Epidermal melanocyte (primary cell): Measurements from ENCODE around the gene RAMP1.

ENCODE experiments used
- DNase-seq: peaks from one replicate; pipeline ENCODE4 v3.0.0; 2011; ENCODE audit warnings: low spot score; ENCODE audit not compliant: insufficient read length

The RAMP1 gene

GRCh38 chr2:237916296-237916695, 56.9 kb downstream of the RAMP1 start:
- no peak for DNase-seq

- no peak for DNase-seq
These were observed 58.4 kb downstream of the RAMP1 start for GRCh38 chr2:237917696-237918374.

- no peak for DNase-seq
These were observed 60.2 kb downstream of the RAMP1 start for GRCh38 chr2:237919593-237919992.

GRCh38 chr2:237920673-237921072, 61.2 kb downstream of the RAMP1 start:
- DNase-seq: peak; percentile 46

DNA sequence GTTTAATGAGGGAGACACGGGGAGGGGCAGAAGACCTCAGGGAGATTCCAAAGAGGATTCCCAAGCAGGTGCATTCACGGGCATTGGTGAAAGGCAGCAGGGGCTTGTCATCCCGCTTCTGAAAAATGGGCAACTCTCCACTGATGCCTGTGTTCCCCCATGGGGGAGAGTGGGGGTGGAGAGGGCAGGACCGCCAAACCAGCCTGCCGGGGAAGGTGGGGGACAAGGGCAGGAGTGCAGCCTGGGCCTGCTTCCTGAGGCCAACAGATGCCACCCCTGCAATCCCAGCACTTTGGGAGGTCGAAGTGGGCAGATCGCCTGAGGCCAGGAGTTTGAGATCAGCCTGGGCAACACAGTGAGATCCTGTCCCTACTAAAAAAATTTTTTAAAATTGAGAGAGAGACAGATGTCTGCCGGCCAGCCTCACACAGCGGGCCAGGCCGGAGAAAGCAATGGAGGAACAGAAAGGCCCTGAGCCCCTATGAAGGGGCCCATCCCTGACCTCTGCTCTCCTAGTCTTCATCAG, 62.6 kb downstream of the RAMP1 start:
- DNase-seq: no peak

DNA sequence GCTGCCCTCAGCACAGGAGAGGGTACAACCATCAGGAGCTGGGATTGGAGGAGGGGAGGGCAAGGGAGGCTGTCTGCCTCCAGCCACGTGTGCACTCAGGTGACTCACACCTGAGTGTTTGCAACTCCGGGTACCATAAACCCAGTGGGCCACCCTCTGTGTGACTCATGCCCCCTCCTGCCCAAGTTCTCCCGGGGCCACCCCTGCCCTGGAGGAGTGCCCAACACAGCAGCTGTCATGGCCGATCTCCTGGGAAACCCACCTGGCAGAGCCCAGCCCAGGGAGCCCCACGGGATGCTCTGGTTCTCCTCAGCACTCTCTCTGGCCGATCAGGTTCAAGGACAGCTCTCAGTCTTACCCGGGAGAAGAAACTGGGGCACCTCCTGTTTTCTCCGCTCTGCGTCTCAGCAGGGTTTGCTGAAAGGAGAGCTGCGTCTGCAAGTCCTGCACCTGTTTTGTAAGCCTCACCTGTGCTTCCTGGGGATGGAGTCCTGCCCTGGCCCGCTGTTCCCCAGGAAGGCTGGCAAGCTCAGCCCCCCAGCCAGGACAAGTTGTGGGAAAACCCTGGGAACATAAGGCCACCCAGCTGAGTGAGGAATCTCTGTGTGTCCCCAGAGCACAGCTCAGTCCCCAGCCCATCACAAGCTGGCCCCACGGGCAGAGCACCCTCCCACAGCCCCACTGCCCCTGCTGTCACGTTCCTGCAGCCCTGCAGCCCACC, 63.4 kb downstream of the RAMP1 start:
- DNase-seq: no peak

DNA sequence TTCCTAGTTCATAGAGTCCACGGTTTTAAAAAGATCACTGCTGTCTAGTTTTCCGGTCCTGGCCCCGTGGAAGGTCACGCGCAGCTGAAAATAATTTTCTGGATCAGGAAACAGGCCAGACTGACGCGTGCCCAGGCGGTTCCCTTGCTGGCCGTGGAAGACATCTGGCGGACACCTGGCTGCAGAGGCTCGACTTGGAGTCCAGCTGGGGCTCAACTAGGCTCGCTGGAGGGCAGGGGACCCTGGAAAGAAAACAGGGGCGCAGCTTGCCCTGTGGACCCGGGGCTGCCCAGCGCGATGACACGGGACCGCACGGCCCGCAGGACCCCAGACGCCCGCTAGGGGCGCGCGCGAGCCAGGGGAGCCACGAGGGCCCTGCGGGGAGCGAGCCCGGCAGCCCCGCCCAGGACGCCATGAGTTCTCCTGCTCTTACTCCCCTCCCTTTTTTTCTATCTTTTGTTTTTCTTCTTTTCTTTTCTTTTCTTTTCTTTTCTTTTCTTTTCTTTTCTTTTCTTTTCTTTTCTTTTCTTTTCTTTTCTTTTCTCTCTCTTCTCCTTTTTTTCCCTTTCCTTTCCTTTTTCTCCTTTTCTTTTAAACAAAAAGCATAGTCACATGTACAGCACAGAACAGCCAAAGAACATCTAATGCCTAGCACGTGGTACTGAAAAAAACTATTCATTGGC, 64.2 kb downstream of the RAMP1 start:
- DNase-seq: peak; percentile 70

DNA sequence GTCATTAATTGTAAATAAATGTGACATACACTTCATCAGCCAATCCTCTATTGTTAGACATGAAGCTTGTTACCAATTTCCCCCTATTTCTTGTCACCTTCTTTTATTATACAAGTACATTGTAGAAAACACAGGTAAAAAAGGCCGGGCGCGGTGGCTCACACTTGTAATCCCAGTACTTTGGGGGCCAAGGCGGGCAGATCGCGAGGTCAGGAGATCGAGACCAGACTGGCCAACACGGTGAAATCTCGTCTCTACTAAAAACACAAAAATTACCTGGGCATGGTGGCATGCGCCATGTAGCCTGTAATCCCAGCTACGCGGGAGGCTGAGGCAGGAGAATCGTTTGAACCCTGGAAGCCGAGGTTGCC, 64.7 kb downstream of the RAMP1 start:
- no peak for DNase-seq

- no peak for DNase-seq
These were observed 67.7 kb downstream of the RAMP1 start for GRCh38 chr2:237927135-237927534.

- no peak for DNase-seq
These were observed 68.6 kb downstream of the RAMP1 start for GRCh38 chr2:237927986-237928385.

DNA sequence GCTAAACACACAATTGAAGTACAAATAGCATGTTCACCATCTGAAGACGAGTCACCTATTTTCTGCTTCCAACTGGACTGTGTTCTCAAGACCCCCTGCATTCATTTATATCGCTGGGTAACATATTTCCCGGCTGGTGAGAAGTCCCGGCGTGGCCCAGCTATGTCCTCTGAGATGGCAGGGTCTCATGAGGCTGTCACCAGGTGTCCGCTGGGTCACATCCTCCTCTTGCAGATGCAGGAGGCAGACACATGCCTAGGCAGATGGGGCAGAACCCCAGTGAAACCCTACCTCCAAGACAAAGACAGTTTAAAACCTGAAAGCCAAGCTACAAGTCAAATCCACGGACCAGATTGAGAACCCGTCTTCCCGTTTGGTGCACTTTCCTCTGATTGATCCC, 70.6 kb downstream of the RAMP1 start:
- no peak for DNase-seq

DNA sequence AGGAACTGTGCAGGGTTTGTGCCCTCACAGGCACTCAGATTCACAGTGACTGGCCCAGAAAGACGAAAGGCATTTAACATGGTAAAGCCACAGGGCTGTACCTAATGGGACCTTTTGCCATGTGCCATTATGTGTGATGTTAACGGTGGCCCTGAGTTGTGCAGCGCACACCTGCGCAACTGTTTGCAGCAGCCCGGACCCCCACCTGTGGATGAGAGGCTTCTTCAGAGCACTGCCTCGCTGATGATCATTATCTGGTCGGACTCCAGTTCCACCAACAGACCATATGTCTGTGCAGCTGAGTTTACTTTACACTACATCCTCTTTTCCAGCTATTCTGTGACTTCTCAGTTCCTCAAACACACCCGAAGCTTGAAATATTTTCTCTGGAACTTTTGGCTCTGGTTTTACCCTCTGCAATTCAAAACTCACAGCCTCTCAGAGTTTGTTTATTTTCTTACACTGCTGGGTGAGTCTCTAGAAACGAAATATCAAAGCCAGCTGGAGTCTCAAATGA, 71.8 kb downstream of the RAMP1 start:
- peak; percentile 19 for DNase-seq

GRCh38 chr2:237932731-237933131, 73.3 kb downstream of the RAMP1 start:
- no peak for DNase-seq

GRCh38 chr2:237934186-237934585, 74.8 kb downstream of the RAMP1 start:
- DNase-seq: no peak

DNA sequence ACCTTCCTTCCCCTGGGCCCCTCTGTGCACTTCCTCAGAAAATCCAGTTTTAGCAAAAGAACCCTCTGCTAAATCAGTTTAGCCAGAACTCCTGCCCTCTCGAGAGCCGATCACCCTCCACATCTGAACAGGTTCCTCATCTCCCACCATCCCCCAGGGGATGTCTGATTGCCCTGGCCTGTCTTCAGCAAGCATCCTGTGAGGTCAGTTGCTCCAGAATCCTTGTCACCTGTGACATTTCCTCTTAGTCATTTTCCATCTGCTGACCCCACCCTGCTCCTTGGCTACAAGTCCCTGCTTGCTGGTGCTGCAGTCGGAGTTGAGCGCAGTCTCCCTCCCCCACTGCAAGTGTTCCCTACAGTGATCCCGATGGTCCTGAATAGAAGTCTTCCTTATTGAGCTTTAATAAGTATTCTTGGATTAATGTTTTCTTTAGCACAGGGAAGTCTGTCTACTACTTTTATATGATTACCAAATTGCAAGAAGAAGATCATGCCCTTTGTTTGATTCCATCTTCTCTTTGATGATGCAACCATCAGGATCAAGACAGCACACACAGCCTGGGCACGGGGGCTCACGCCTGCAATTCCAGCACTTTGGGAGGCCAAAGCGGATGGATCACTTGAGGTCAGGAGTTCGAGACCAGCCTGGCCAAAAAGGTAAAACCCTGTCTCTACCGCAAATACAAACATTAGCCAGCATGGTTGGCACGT, 76.5 kb downstream of the RAMP1 start:
- no peak for DNase-seq

DNA sequence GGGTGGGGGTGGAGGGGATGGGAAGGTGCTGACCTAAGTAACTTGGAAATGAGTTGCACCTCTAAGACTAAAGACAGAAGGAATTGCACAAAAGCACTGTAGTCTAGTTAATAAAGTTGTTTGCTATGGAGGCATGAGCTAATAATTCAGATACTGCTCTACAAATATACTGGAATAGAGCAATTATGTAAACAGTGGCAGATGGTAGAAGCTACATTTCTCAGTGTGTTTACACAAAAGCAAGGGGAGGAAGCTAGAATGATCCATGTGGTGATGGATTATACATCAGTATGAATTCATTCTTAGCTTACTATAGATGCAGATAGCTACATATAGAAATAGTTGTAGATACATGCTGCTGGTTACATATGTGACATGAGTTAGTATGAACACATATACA, 79.8 kb downstream of the RAMP1 start:
- DNase-seq: no peak

DNA sequence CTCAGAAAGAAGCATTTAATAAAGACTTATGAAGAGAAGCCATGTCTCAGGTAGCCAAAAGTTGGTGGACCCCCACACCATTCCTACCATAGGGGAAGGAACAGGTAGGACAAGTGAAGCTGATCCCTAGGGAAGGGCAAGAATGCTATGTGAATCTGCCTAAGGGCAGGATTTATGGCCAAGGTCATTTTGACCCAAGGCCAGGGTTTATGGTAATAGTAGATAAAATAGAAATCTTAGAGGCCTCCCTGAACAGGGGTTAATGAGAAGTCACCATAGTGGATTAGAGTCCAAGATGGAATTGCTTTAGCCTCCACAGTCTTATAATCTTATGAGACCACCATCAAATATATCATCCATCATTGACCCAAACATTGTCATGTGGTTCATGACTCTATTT, 81.4 kb downstream of the RAMP1 start:
- DNase-seq: no peak

GRCh38 chr2:237941239-237941638, 81.8 kb downstream of the RAMP1 start:
- DNase-seq: no peak

DNA sequence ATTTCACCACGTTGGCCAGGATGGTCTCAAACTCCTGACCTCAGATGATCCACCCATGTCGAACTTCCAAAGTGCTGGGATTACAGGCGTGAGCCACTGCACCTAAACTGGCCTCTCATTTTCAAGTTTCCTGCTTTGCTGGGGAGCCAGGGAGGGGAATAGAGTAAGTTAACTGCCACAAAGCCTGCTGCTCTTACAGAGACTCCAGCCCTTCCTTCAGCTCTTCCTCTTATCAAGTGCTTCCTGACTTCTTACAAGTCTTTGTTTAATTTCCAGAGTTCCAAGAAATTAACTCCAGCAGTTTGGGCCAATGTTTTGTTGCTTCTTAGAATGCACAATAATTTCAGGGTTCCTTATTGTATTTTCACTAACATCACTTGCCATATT, 83.1 kb downstream of the RAMP1 start:
- no peak for DNase-seq

GRCh38 chr2:237943395-237944094, 84.1 kb downstream of the RAMP1 start:
- DNase-seq: no peak

DNA sequence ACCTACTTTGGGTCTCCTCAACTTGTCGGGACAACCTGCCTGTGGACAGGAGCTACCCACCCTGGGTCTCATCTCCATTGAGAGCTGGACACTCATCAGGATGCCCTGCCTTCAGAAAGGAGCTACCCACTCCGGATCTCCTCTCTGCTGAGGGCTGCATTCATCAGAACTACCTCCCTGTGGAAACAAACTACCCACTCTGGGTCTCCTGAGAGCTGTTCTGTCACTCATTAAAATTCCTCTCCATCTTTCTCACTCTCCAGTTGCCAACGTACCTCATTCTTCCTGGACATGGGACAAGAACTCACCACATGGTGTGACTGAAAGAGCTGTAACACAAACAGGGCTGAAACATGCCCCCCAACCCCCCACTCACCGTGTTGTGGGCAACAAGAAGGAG, 84.9 kb downstream of the RAMP1 start:
- DNase-seq: no peak
